Heart left ventricle (tissue), 13 donors: ENCODE data around the gene ANKS4B.

Experiments
- CTCF ChIP-seq, 12 donors: fragments of 200-600 bp; sonication (generic) in 4 of 12; IDR thresholded peaks; one replicate each; pipeline versions ENCODE4 v1.5.0 to v1.8.0; 2018 to 2022; ENCODE audit warnings: antibody characterized with exemption in 12 of 12, mild to moderate bottlenecking in 5 of 12
- POLR2A ChIP-seq, 2 donors: fragments of 450-650 bp; IDR thresholded peaks; one replicate each; pipeline ENCODE4 v1.6.1; 2017; ENCODE audit warnings: antibody characterized with exemption in 2 of 2, mild to moderate bottlenecking in 2 of 2, moderate library complexity in 2 of 2
- donor health status: ischemic (EF 13 %, LVEDD 7.1; RV severe dilation, severe dysfunction).
- donor health status: DM: no; HTN: yes; CAD: no.
- donor health status: DM: no; HTN: no; CAD: no.
- donor health status: ischemic (EF 25% LVEDD 6.9; RV normal size, moderate dysfunction).
- donor health status: ischemic (EF 25% LVEDD 5.7; RV mildly dilated, moderate dysfunction).
- donor health status: ischemic (EF 35%, LVEDD 5.7; RV mildly dilated, moderate dysfunction).
- donor health status: nonischemic (EF 11% LVEDD 7.7; RV severe dilation, severe dysfunction).
- donor health status: DM: yes; HTN: yes; CAD: no.
- donor health status: PGD.
- donor health status: ischemic (EF 29% LVEDD 5.4; RV normal size, mild dysfunction).
- donor health status: nonischemic (EF 23%, LVEDD 6.1; RV moderate dilation, normal function).

GRCh38 chr16:21285314-21285713 lies 51.8 kb downstream of the ANKS4B start:
- no peak for TF ChIP-seq CTCF (IDR thresholded peaks at IDR 0.05)
- TF ChIP-seq POLR2A (IDR thresholded peaks at IDR 0.05) = no peak
